HepG2 (cell line): ENCODE data around the gene ACAP2. TPM values are rescaled to one million over a fixed set of nuclear protein-coding genes. Genes with fewer than 3 reads are reported as not detected.

Source experiments
- BCL6 ChIP-seq: IDR thresholded peaks from 2 replicates; pipeline ENCODE4 v1.6.1; 2016; ENCODE audit warnings: missing genetic modification reagents, missing compliant biosample characterization
- BRCA1 ChIP-seq: sonication (generic); formaldehyde crosslinking; IDR thresholded peaks from 2 replicates; pipeline ENCODE4 v1.4.0; 2020; ENCODE audit warnings: missing genetic modification reagents
- CHD2 ChIP-seq: IDR thresholded peaks from 2 replicates; pipeline ENCODE4 v1.6.1; 2011; ENCODE audit warnings: low read depth, low read length, improper control_type of control experiment
- DNMT3B ChIP-seq: conservative IDR thresholded peaks from 2 replicates; pipeline ENCODE4 v1.6.1; 2016; ENCODE audit warnings: missing biosample characterization, control low read depth
- FIP1L1 ChIP-seq: fragments of 200-400 bp; formaldehyde crosslinking; IDR thresholded peaks from 2 replicates; pipeline ENCODE4 v1.6.1; 2018; ENCODE audit warnings: low read depth, mild to moderate bottlenecking, low read length, moderate library complexity, borderline replicate concordance; ENCODE audit not compliant: insufficient read depth
- FOXK1 ChIP-seq: sonication (generic); formaldehyde crosslinking; IDR thresholded peaks from 2 replicates; pipeline ENCODE4 v1.4.0; 2020; ENCODE audit warnings: low read depth, missing genetic modification reagents, borderline replicate concordance
- FOXO1 ChIP-seq: sonication (generic); formaldehyde crosslinking; IDR thresholded peaks from 2 replicates; pipeline ENCODE4 v1.4.0; 2020; ENCODE audit warnings: missing genetic modification reagents
- GABPA ChIP-seq, 2 experiments: IDR thresholded peaks; 2 replicates each; pipeline ENCODE4 v1.6.1; 2011 to 2016; ENCODE audit warnings: low read depth in 2 of 2, low read length in 1 of 2, missing biosample characterization in 1 of 2, missing genetic modification characterization in 1 of 2
- MED13 ChIP-seq: sonication (generic); formaldehyde crosslinking; IDR thresholded peaks from 2 replicates; pipeline ENCODE4 v1.5.0; 2020; ENCODE audit warnings: missing genetic modification reagents
- MED8 ChIP-seq: sonication (generic); formaldehyde crosslinking; IDR thresholded peaks from 2 replicates; pipeline ENCODE4 v1.8.1; 2023; ENCODE audit warnings: mild to moderate bottlenecking, missing genetic modification reagents; ENCODE audit not compliant: insufficient replicate concordance
- NFE2L2 ChIP-seq: fragments of 150-350 bp; IDR thresholded peaks from 2 replicates; pipeline ENCODE4 v1.6.1; 2014; ENCODE audit warnings: low read length
- POLR2AphosphoS5 ChIP-seq: IDR thresholded peaks from 2 replicates; pipeline ENCODE4 v1.6.1; 2012; ENCODE audit warnings: low read depth, low read length
- PTBP1 ChIP-seq: fragments of 200-400 bp; formaldehyde crosslinking; IDR thresholded peaks from 2 replicates; pipeline ENCODE4 v1.6.1; 2018; ENCODE audit warnings: low read length, low read depth; ENCODE audit not compliant: poor library complexity, severe bottlenecking
- RBFOX2 ChIP-seq: fragments of 200-400 bp; formaldehyde crosslinking; IDR thresholded peaks from 2 replicates; pipeline ENCODE4 v1.6.1; 2017; ENCODE audit warnings: low read depth, mild to moderate bottlenecking, low read length
- RFXAP ChIP-seq: sonication (generic); formaldehyde crosslinking; IDR thresholded peaks from 2 replicates; pipeline ENCODE4 v1.4.0; 2020; ENCODE audit warnings: missing genetic modification reagents, borderline replicate concordance
- TBX3 ChIP-seq: fragments of 450-650 bp; IDR thresholded peaks from 2 replicates; pipeline ENCODE4 v1.6.1; 2017; ENCODE audit warnings: antibody characterized with exemption, mild to moderate bottlenecking, inconsistent platforms, borderline replicate concordance
- ZBTB7B ChIP-seq: sonication (generic); formaldehyde crosslinking; IDR thresholded peaks from 2 replicates; pipeline ENCODE4 v1.4.0; 2020; ENCODE audit warnings: missing genetic modification reagents
- ZFP41 ChIP-seq: sonication (generic); formaldehyde crosslinking; IDR thresholded peaks from 2 replicates; pipeline ENCODE4 v1.4.0; 2020; ENCODE audit warnings: mild to moderate bottlenecking, missing genetic modification reagents, borderline replicate concordance
- ZNF251 ChIP-seq: sonication (generic); formaldehyde crosslinking; IDR thresholded peaks from 2 replicates; pipeline ENCODE4 v1.9.0; 2021; ENCODE audit warnings: mild to moderate bottlenecking, missing genetic modification reagents
- ZNF501 ChIP-seq: sonication (generic); formaldehyde crosslinking; IDR thresholded peaks from 2 replicates; pipeline ENCODE4 v1.5.1; 2020; ENCODE audit warnings: mild to moderate bottlenecking, moderate library complexity, missing genetic modification reagents
- ZNF570 ChIP-seq: sonication (generic); formaldehyde crosslinking; IDR thresholded peaks from 2 replicates; pipeline ENCODE4 v1.4.0; 2020; ENCODE audit warnings: mild to moderate bottlenecking, missing genetic modification reagents, borderline replicate concordance
- ZNF768 ChIP-seq: sonication (generic); formaldehyde crosslinking; IDR thresholded peaks from 2 replicates; pipeline ENCODE4 v1.4.0; 2020; ENCODE audit warnings: missing genetic modification reagents
- polyA plus RNA-seq, 8 experiments: library from polyadenylated mRNA; depleted of rRNA in 3 of 8; stranded (reverse) in 7 of 8; unstranded in 1 of 8; fragments of >200 nt; fragmentation: Illumina TruSeq in 4 of 8; extraction: Trizol in 4 of 8; gene quantifications; 2 replicates each; pipeline versions ENCODE4 v1.2.1 to v1.2.3, GENCODE V29; 2011 to 2016; ENCODE audit warnings: low read depth in 4 of 8, missing spikeins in 1 of 8, mixed read lengths in 1 of 8; ENCODE audit not compliant: insufficient read depth in 1 of 8
- total RNA-seq, 5 experiments: library from RNA; depleted of rRNA; stranded (reverse); fragments of >200 nt; fragmentation: Illumina TruSeq; extraction: Trizol; gene quantifications; 2 replicates each; pipeline ENCODE4 v1.2.3, GENCODE V29; 2016; ENCODE audit warnings: low read depth in 1 of 5
- TF ChIP-seq, protein P1 (sequence below): sonication (generic); formaldehyde crosslinking; conservative IDR thresholded peaks from 2 replicates; pipeline ENCODE4 v1.8.0; 2022; ENCODE audit warnings: missing genetic modification reagents
- TF ChIP-seq, protein P2 (sequence below): IDR thresholded peaks from 2 replicates; pipeline ENCODE4 v1.6.1; 2016; ENCODE audit warnings: low read depth, borderline replicate concordance
- TF ChIP-seq, protein P3 (sequence below): sonication (generic); formaldehyde crosslinking; IDR thresholded peaks from 2 replicates; pipeline ENCODE4 v1.4.0; 2020; ENCODE audit warnings: missing genetic modification reagents
- TF ChIP-seq, protein P4 (sequence below): sonication (generic); formaldehyde crosslinking; IDR thresholded peaks from 2 replicates; pipeline ENCODE4 v1.5.0; 2020; ENCODE audit warnings: missing genetic modification reagents

Gene ACAP2
- total and polyA plus RNA-seq, 2 of the 13 experiments (the other 11 are each of a cell fraction or from before 2014, with no cell fraction given): 7.3 to 23.9 TPM

DNA sequence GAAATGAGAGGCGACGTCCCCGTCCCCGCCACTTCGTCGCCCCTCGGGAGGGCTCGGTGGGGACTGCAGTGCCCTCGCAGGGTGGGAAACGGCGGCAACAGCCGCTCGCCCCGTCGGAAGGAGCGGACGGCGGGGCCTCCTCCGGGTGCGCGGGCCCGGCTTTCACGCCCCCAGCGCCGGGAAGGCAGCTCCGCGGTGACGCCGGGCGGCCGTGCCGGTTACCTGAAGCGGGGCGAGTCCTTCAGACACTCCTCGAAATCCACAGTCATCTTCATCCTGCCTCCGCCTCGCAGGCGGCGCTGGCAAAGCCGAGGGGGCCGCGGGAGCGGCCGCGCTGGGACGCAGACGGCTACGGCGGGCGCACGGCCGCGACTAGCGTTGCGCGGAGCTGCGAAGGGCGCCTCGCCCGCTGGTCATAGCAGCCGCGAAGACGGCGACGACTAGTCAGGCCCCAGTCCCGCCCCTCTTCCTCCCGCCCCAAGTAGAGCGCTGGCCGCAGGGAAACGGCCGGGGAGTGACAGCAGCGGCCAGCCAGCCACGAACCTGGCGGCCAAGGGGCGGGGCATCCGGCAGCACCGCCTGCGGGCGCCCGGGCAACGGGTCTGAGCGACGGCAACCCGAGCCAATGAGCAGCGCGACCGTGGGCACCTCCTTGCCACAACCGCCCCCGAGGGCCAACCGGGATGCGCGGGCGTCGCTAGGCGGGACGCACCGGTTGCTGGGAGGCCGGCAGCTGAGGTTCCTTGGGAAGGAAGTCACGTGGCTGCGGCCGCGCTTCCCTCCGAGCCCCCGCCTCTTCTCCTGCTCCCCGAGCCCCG is at the start of gene ACAP2 (continued):
- TF ChIP-seq, protein P1, sequence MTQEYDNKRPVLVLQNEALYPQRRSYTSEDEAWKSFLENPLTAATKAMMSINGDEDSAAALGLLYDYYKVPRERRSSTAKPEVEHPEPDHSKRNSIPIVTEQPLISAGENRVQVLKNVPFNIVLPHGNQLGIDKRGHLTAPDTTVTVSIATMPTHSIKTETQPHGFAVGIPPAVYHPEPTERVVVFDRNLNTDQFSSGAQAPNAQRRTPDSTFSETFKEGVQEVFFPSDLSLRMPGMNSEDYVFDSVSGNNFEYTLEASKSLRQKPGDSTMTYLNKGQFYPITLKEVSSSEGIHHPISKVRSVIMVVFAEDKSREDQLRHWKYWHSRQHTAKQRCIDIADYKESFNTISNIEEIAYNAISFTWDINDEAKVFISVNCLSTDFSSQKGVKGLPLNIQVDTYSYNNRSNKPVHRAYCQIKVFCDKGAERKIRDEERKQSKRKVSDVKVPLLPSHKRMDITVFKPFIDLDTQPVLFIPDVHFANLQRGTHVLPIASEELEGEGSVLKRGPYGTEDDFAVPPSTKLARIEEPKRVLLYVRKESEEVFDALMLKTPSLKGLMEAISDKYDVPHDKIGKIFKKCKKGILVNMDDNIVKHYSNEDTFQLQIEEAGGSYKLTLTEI: no peak
- TF ChIP-seq, protein P2, sequence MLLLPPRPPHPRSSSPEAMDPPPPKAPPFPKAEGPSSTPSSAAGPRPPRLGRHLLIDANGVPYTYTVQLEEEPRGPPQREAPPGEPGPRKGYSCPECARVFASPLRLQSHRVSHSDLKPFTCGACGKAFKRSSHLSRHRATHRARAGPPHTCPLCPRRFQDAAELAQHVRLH (CRISPR knock-in tag): no peak; the same call in 1 of the 2 replicates
- peak; percentile 62; the same call in 1 of the 2 replicates for TF ChIP-seq POLR2AphosphoS5
- no peak for TF ChIP-seq BCL6 (CRISPR knock-in tag)
- TF ChIP-seq ZNF251 (CRISPR knock-in tag): no peak
- TF ChIP-seq ZFP41 (CRISPR knock-in tag): no peak
- TF ChIP-seq MED8 (CRISPR knock-in tag): no peak
- no peak for TF ChIP-seq FOXK1 (CRISPR knock-in tag)
- peak; percentile 34; the same call in 1 of the 2 replicates for TF ChIP-seq CHD2
- no peak for TF ChIP-seq PTBP1
- peak; percentile 89 for TF ChIP-seq RBFOX2
- peak; percentile 50; the same call in 1 of the 2 replicates for TF ChIP-seq FOXO1 (CRISPR knock-in tag)
- no peak for TF ChIP-seq FIP1L1
- TF ChIP-seq ZNF570 (CRISPR knock-in tag): no peak
- TF ChIP-seq ZNF501 (CRISPR knock-in tag): peak; percentile 84
- no peak for TF ChIP-seq NFE2L2
- peak; percentile 66 for TF ChIP-seq GABPA (IDR thresholded peaks at IDR 0.05; ENCODE audit: low read depth, low read length)
- peak; percentile 77 for TF ChIP-seq GABPA (CRISPR knock-in tag; IDR thresholded peaks at IDR 0.05; ENCODE audit: low read depth)
- no peak for TF ChIP-seq BRCA1 (CRISPR knock-in tag)
- TF ChIP-seq TBX3: no peak
- TF ChIP-seq MED13 (CRISPR knock-in tag): no peak
- TF ChIP-seq, protein P3, sequence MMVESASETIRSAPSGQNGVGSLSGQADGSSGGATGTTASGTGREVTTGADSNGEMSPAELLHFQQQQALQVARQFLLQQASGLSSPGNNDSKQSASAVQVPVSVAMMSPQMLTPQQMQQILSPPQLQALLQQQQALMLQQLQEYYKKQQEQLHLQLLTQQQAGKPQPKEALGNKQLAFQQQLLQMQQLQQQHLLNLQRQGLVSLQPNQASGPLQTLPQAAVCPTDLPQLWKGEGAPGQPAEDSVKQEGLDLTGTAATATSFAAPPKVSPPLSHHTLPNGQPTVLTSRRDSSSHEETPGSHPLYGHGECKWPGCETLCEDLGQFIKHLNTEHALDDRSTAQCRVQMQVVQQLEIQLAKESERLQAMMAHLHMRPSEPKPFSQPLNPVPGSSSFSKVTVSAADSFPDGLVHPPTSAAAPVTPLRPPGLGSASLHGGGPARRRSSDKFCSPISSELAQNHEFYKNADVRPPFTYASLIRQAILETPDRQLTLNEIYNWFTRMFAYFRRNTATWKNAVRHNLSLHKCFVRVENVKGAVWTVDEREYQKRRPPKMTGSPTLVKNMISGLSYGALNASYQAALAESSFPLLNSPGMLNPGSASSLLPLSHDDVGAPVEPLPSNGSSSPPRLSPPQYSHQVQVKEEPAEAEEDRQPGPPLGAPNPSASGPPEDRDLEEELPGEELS (CRISPR knock-in tag): no peak
- TF ChIP-seq ZNF768: 0 out of 2 replicates have a peak, but pooled peaks have one; percentile 30
- no peak for TF ChIP-seq DNMT3B (CRISPR knock-in tag)
- TF ChIP-seq RFXAP (CRISPR knock-in tag): no peak
- TF ChIP-seq, protein P4, sequence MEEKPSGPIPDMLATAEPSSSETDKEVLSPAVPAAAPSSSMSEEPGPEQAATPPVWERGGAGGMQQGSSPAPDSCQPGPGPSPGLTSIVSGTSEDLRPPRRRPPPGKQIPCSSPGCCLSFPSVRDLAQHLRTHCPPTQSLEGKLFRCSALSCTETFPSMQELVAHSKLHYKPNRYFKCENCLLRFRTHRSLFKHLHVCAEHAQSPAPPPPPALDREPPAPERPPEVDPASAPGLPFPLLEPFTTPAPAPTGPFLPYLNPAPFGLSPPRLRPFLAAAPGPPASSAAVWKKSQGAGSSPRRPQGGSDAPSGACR (CRISPR knock-in tag): peak; percentile 3
- TF ChIP-seq ZBTB7B (CRISPR knock-in tag): no peak; the same call in 1 of the 2 replicates
